K562 (cell line): ENCODE results near the gene DTX4.

Experiments
- EP300 ChIP-seq: IDR thresholded peaks from 2 replicates; pipeline ENCODE4 v1.6.1; 2012; ENCODE audit warnings: low read length, improper control_type of control experiment
- HCFC1 ChIP-seq: IDR thresholded peaks from 2 replicates; pipeline ENCODE4 v1.6.1; 2012; ENCODE audit warnings: low read depth, low read length, improper control_type of control experiment
- POLR2A ChIP-seq: fragments of 450-650 bp; conservative IDR thresholded peaks from 2 replicates; pipeline ENCODE4 v1.6.1; 2016
- RFX1 ChIP-seq: fragments of 450-650 bp; IDR thresholded peaks from 2 replicates; pipeline ENCODE4 v1.6.1; 2016; ENCODE audit warnings: mild to moderate bottlenecking, moderate library complexity
- SOX6 ChIP-seq: fragments of 450-650 bp; IDR thresholded peaks from 2 replicates; pipeline ENCODE4 v1.6.1; 2014; ENCODE audit warnings: mild to moderate bottlenecking
- SPI1 ChIP-seq: IDR thresholded peaks from 2 replicates; pipeline ENCODE4 v1.6.1; 2011; ENCODE audit warnings: low read depth, low read length, control low read depth, borderline replicate concordance
- TEAD4 ChIP-seq, 2 experiments: sonication (generic) in 1 of 2; formaldehyde crosslinking in 1 of 2; IDR thresholded peaks; 2 replicates each; pipeline versions ENCODE4 v1.6.1 to v1.8.0; 2012 to 2022; ENCODE audit warnings: borderline replicate concordance in 1 of 2, inconsistent platforms in 1 of 2, low read length in 1 of 2, mild to moderate bottlenecking in 1 of 2, missing genetic modification reagents in 1 of 2
- ZNF239 ChIP-seq: fragments of 250-450 bp; sonication (Bioruptor Pico); IDR thresholded peaks from 2 replicates; pipeline ENCODE4 v1.4.0; 2020; ENCODE audit warnings: mild to moderate bottlenecking
- ZNF263 ChIP-seq: sonication (generic); formaldehyde crosslinking; IDR thresholded peaks from 2 replicates; pipeline ENCODE4 v1.8.0; 2022; ENCODE audit warnings: mild to moderate bottlenecking, missing genetic modification reagents, borderline replicate concordance
- TF ChIP-seq, protein P1 (sequence below), 3 experiments: IDR thresholded peaks in 2 of 3; conservative IDR thresholded peaks in 1 of 3; 2 replicates each; pipeline ENCODE4 v1.5.1; 2011 to 2012; ENCODE audit warnings: low read length in 3 of 3, mild to moderate bottlenecking in 3 of 3, control low read depth in 2 of 3, improper control_type of control experiment in 1 of 3, inconsistent platforms in 1 of 3, low read depth in 1 of 3, mixed read lengths in 1 of 3, moderate library complexity in 1 of 3; ENCODE audit not compliant: insufficient read depth in 2 of 3
- TF ChIP-seq, protein P2 (sequence below): sonication (generic); formaldehyde crosslinking; IDR thresholded peaks from 2 replicates; pipeline ENCODE4 v1.8.1; 2023; ENCODE audit warnings: mild to moderate bottlenecking, missing genetic modification reagents, moderate library complexity

DNA sequence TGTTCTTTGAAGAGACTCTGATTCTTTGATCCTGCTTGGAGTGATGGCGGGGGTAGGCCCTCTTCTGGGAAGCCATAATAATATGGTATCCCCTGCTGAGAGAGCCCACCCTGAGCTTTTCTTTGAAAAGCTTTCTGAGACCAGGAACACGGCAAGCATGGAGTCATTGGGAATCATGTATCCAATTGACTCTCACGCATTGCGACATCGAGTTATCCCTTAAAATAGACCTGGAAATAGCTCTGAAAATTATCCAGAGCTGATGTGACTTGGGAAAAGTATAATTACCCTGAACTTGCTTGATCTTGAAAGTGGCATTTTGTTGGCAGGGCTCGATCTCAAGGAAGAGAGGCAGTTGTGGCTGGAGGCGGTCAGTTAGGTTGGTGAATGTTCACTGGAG, 77.6 kb downstream of the DTX4 start:
- TF ChIP-seq SPI1, result no peak
- no peak for TF ChIP-seq ZNF263
- TF ChIP-seq POLR2A, result no peak
- TF ChIP-seq, protein P1, sequence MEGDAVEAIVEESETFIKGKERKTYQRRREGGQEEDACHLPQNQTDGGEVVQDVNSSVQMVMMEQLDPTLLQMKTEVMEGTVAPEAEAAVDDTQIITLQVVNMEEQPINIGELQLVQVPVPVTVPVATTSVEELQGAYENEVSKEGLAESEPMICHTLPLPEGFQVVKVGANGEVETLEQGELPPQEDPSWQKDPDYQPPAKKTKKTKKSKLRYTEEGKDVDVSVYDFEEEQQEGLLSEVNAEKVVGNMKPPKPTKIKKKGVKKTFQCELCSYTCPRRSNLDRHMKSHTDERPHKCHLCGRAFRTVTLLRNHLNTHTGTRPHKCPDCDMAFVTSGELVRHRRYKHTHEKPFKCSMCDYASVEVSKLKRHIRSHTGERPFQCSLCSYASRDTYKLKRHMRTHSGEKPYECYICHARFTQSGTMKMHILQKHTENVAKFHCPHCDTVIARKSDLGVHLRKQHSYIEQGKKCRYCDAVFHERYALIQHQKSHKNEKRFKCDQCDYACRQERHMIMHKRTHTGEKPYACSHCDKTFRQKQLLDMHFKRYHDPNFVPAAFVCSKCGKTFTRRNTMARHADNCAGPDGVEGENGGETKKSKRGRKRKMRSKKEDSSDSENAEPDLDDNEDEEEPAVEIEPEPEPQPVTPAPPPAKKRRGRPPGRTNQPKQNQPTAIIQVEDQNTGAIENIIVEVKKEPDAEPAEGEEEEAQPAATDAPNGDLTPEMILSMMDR (IDR thresholded peaks at IDR 0.05 in 2 of 3, conservative IDR thresholded peaks at IDR 0.05 in 1 of 3; ENCODE audit: insufficient read depth in 2 of 3, low read depth in 1 of 3, low read length in 3 of 3), result no peak
- TF ChIP-seq SOX6, result no peak
- no peak for TF ChIP-seq HCFC1
- TF ChIP-seq, protein P2, sequence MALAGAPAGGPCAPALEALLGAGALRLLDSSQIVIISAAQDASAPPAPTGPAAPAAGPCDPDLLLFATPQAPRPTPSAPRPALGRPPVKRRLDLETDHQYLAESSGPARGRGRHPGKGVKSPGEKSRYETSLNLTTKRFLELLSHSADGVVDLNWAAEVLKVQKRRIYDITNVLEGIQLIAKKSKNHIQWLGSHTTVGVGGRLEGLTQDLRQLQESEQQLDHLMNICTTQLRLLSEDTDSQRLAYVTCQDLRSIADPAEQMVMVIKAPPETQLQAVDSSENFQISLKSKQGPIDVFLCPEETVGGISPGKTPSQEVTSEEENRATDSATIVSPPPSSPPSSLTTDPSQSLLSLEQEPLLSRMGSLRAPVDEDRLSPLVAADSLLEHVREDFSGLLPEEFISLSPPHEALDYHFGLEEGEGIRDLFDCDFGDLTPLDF (CRISPR knock-in tag), result no peak
- TF ChIP-seq TEAD4 (IDR thresholded peaks at IDR 0.05; ENCODE audit: low read length), result no peak
- no peak for TF ChIP-seq TEAD4 (CRISPR knock-in tag; IDR thresholded peaks at IDR 0.05; ENCODE audit: borderline replicate concordance)
- no peak for TF ChIP-seq EP300
- no peak for TF ChIP-seq ZNF239 (CRISPR knock-in tag)
- TF ChIP-seq RFX1, result no peak
